ENCODE results near the gene FZR1.

FZR1 gene

DNA sequence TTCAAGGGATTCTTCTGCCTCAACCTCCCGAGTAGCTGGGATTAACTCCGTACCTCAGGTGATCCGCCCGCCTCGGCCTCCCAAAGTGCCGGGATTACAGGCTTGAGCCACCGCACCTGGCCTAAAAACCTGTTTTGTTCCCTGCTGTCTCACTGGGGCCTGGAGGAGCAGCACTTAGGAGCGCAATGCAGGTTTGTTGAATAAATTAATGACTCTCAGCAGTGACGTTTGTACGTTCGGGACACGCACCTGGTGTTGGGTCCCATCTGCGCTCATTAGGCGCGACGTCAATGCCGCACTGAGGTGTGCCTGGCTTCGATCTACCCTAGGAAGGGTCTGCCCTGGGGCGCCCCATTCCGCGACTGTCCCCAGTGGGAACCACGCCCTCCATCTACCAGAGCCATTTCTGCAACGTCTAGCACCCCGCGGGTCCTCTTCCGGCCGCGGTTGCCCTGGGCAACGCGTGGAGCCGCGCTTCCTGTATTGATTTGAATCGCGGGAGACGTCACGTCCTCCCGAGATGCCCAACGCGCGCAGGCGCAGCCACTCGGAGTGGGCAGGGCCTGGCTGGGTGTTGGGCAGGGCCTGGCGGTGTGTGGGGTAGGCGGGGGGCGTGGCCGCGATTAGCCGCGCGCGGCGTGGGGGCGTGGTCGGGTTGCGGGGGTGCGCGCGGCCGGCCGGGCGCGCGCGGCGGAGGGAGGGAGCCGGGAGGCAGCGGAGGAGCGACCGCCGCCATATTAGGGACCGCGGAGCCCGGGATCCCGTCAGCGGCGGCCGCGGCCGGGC, at the start of gene FZR1:
Gene FZR1, plus strand, starts transcription at position 714 of the 786 bp plus-strand sequence. CDS start 16,679 bp downstream, outside the sequence.
- DNase-seq = peak; percentile 99

DNA sequence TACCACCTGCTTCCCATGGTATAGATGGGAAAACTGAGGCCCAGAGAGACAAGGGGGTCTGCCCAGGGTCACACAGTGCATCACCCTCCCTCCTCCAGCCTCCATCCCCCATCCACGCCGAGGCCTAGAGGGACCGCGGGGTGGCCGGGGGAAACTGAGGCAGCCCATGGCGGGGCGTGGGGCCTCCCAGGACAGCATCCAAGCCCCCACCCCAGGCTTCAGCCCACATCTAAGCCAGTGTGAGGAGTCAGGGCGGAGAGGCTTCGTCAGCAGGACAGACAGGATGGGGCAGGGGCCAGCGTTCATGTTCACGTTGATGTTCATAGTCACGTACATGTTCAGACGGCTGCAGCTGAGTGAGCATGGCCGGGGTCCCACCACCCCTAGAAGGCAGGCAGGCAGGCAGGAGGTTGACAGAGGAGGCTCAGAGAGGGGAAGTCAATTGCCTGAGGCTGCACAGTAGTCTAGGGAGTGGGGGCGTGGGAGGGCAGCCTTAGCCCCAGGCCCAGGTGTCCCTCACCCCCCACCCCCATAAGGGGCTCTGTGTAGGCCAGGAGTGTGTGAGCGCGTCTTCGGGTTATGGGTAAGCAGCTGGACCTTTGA, 49.1 kb upstream of the FZR1 start:
- no peak for DNase-seq

DNA sequence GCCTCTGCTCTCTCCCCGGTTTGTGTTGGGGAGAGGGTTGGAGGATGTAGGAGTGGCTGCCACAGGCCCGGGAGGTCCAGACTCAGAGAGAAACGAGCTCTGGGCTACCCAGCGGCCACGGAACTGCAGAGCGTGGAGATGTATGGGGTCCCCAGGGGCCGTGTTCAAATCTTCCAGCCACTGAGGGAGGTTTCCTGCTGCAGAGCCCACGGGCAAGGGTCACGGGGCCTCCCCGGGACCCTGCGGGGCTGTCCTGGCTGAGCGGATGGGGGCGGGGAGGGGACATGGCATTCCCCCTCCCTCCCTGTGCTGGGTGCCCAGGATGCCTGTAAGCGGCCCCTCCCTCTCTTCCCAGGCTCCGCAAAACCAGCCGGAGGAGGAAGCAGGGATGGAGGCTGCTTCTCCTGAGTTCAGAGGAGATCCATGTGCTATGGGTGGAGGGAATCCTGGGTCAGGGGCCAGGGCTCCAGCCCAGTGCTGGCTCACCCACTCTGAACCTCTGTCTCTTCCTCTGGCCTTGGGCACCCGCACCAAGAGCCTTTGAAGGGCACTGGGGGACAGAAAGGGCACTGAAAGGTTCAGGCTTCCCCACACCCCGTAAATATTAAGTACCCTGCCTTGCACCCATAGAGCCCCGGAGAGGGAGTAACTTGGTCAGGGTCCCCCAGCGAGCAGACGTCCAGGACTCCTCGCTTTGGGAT, 48.4 kb upstream of the FZR1 start:
- DNase-seq = no peak

DNA sequence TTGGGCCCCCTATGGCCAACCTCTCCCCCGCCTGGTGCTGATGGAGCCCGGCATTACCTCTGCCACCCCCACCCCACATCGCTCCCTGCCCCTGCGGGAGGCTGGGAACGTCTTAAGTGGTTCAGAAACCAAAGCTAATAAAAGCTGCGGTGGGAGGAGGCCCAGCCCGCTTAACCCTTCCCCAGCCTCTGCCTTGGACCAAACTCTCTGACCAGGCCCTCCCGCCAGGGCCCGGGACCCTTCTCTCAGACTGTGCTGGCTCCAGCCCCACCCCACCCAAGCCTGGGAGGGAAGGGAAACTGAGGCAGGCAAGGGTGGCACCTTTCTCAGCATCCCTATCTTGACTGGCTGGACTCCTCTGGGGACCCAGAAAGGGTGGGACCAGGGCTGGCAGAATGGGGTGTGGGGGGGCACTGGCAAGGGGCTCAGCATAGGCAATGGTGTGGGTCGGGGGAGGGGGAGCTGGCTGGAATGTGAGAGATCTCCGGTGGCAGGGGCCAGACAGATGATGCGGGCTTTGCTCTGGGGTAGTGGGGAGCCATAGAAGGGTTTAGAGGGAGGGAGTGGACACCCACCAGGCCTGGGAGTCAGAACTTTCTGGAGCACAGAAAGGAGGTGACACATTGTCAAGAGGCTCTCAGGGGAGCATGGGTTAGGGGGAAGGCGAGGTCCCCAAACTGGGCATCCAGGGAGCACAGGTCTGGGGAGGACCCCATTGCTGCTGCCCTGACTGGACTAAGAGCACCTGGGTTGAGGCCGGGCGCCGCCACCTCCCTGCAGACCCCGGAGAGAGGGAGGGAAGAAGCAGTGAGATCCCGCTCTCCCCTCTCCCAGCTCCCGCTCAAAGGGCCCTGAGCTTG, 47.7 kb upstream of the FZR1 start:
- no peak for DNase-seq

DNA sequence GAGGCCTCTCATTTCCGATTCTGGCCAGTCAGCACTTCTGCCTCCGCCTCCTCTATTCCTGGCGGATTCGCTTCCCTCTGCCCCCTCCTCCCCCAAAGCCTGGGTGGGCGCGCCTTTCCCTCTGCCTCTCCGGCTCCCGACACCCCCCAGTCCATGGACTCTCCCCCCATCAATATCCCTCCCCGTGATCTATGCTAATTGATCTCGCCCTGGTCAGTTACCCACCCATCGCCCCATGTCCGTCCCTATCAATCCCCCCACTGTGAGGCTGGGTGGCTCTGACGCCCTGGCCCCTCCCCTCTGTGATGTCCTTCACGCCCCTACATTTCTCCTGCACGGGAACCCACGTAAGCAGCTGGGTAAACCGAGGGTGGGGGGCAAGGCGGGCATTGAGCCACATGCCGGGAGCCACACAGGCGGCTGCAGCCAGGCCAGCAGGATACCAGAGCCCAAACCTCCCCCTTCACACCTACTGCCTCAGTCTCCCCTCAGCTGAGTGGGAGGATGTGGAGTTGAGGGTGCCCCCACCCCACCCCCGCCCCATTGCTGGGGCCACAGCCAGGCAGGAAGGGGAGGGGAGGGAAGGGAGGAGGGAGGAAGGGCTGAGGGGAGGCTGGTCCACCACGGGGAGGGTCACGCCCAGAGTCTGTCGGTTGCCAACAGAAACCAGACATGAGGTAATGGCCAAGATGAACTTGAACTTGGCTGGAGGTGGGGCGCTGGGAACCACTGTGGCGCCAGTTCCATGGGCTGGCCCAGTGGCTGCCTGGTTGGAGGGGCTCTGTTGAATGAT, 46.8 kb upstream of the FZR1 start:
- no peak for DNase-seq

DNA sequence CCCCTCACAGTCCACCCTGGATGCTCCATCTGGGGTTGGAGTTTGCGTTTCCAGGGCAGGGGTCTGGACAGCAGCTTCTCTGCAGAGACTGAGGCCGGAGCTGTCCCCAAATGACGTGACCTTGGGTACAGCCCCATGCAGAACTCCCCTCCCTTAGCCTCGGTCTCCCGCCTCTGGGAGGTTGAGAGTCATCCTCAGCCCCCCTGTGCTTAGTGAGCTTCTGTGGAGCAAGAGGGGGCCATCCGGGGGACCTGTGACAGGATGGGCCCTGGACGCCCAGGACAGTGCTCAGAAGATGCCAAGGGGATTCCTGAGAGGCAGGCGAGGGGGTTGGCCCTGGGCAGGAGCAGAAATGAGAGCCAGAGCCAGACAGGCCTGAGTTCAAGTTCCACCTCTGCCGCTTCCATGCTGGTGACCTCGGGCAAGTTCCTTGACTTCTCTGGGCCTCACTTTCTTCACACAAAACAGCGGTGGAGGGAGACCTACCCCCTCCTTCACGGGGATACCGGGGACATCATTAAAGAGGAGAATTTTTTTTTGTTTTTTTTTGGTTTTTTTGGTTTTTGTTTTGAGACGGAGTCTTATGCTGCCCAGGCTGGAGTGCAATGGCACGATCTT, 46.0 kb upstream of the FZR1 start:
- no peak for DNase-seq

DNA sequence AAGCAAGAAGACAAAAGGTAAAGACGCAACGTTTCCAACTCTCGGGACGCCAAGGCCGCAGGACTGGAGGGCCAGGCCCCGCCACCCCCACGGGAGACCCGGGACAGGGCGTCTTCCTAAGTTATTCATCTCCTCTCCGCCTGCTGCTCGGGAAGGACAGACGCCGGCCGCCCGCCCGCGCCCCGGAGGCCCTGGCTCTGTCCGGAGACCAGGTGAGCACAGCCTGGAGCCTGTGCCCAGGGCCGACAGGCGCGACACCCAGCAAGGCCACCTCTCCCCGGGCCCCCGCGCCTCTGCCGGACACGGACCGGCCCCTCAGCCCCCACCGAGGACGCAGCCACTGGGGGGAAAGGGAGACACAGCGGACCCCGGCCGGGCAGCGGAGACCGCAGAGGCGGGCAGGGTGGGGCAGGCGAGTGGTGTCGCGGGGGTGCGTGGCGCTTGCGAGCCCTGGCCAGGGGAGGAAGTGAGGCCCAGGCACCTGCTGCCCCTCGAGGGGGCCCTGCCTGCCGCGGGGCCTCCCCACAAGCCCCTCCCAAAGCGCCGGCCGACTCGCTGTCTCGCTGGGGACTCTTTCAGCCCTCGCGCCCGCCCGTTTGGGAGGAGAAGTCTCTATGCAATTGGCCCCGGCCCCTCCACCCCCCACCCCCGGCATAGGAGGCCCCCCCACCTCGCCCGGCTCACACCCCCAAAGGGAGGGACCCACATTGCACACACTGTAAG, 43.0 kb upstream of the FZR1 start:
- no peak for DNase-seq

DNA sequence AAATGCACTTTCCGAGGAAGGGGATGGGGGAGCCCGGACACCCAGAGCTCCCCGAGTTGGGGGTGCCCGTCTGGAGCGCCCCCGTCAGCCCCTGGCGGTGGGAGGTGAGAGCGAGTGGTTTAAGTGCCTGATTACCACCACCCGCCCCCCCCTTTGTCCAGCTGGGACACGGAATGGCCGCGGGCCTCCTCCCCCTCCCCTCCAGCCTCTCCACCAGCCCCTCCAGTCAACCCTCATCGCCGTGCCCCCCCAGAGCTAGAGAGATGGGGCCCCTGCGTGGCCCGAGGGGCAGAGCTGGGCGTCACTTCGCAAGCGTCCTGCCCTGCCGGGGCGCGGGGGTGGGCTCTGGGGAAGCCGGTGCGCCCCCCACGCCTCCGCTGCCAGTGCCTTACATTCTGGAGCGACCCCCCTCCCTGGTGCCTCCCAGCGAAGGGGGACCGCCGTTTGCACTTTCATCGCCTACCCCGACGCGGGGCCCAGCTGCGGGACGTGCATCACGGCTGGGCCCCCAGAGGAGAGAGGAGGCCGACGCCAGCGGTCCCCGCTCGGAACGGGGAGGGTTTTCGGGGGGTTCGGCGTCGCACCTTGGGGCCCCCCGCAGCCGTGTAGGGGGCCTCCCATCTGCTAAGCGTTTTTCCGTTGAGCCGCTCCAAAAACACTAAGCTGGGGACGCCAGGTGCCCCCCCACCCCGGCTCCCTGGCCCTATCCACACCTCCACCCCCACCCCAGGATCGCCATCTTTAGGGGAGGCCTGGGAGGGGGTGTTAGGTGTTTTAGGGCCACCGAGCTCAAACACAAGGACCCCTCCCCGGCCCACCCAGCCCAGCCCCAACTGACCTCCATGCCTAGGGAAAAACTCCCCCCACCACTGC, 42.2 kb upstream of the FZR1 start:
- DNase-seq = no peak

DNA sequence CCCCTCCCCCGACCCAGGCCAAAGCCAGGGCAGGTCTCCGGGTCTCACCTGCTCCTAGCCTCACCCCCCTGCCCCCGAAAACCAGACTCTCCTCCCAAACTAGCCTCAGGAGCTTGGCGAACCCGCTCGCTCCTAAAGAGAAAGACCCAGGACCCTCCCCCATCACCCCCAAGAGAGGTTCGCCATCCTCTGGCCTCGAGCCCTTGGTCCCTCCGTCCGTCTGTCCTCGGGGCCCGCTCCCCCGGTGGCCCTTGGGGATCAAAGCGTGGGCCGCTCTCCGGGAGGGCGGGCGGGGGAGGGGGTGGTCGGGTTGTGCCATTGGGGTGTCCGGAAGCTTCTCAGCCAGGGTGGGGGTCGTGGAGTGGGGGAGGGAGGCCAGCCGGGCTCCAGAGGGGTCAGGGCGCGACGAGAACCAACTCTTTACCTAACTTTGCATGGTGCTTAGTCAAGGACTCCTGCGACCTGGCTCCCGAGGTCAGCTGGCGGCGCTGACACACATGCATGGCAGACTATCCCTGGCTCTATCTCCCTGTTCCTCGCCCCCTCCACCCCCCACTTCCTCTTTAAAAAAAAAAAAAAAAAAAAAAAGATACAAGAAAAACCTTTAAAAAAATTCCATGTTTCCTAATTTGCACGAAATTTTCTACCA, 41.4 kb upstream of the FZR1 start:
- no peak for DNase-seq

DNA sequence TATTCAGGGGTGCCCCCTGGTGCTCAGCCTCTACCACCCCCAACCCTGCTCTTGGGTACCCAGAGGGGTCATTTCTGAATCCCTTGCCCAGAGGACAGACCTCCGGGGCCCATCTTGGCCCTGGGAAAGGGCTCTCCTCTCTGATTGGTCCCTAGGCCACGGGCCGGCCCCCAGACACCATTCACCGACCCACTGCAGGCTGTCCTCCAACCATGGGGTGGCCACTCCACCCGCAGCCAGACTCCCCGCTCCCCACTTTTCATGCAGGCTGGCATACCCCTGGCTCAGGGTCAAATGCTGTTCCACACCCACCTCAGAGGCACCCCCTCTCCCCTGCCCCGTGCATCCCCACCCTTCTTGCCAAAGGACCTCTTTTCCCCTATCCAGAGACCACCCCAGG, 40.6 kb upstream of the FZR1 start:
- DNase-seq = no peak

DNA sequence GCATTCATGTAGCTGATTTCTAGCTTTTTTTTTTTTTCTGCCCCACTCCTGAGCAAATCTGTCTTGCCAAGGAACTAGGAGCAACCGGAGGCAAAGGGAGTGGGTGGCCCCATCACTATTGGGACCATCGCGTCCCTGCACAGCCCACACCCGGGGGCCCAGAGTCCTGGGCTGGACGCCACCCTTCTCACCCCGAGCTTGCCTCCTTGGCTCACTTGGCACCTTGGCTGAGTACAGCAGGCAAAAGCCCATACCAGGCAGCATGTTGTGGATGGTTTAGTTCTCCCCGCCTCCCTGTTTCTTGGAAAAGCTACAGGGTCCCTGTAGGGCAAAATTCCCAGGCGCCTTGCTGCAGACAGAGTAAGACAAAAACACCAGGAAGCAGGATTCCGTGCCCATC, 39.5 kb upstream of the FZR1 start:
- DNase-seq = no peak

DNA sequence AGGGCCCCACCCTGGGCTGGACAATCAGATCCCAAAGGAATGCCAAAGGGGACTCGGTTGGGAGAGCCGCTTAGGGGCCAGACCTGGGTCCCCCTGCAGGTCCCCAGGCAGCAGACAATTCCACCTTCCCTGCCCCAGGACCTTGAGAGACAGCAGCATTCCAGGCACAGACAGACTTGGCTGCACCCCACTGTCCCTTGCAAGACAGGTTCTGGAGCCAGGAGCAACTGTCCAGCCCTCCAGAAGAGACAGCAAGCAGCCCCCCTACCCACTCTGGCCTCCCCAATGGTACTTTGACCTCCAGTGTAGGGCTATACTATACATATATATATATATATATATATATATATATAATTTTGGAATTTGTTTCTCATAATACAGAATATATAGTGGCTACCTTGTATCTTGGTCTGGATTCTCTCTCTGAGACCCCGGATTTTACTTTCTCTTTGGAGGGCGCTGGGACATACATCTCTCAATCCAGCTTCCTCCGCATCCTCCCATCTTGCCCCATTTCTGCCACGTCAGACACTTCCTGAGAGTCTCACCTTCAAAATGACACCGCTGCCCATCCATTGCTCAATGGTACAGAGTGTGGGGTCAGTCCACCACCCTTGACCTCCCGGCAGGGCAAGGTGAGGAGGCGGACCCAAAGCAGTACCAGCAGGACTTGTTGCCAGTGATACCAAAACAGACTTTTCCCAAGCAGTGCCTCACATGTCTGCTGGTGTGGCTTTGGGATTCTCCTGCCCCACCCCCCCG, 38.5 kb upstream of the FZR1 start:
- no peak for DNase-seq

DNA sequence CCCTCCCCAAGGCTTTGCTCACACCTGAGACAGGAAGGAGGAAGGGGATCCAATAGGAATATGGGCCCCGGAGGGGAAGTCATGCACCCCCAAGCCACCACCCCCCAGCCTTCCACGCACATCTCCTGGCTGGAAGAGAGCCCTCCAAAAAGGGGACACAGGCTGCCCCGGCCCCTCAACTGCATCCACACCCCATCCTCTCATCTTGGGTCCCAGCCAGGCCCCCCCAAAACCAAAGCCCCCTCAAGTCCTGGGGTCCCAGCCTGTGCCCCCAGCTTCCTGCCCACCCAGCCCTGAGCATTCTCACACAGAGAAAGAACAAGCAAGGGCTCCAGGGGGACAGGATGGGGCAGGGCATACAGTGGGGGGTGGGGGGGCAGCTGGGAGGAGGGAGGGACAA, 37.9 kb upstream of the FZR1 start:
- no peak for DNase-seq

DNA sequence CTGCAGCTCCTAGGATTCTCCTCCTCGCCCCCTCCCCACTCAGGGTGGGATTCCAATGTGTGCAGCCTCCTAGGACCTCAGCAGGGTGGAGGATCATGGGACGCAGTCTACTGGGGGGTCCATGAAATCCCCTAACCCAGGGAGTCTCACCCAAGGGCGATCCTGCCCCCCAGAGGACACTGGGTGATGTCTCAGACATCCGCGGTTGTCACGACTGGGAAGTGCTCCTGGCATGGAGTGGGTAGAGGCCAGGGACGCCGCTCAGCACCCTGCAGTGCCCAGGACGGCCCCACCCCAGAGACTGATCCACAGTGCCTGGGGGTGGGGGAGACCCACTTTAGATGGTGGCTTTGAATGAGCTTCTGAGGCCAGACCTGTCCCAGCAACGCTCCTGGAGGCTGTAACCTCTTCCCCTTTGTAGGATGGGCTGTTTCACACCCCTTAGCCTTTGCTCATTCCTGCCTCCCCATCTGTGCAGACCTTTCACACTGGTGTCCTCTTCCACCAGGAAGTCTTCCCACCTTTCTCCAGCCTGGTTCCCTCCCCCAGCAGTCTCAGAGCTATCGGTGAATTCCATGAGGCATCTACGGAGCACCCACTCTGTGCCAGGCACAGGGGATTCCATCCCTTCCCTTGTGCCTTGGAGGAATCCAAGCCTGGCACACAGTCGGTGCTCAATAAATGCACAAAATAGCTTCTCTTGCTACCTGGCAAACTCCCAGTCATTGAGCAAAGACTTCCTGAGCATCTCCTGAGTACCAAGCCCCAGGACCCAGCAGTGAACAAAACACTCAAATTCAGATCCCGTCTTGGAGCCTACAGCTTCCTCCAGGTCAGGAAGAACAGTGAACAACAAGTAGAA, 36.2 kb upstream of the FZR1 start:
- DNase-seq = no peak

DNA sequence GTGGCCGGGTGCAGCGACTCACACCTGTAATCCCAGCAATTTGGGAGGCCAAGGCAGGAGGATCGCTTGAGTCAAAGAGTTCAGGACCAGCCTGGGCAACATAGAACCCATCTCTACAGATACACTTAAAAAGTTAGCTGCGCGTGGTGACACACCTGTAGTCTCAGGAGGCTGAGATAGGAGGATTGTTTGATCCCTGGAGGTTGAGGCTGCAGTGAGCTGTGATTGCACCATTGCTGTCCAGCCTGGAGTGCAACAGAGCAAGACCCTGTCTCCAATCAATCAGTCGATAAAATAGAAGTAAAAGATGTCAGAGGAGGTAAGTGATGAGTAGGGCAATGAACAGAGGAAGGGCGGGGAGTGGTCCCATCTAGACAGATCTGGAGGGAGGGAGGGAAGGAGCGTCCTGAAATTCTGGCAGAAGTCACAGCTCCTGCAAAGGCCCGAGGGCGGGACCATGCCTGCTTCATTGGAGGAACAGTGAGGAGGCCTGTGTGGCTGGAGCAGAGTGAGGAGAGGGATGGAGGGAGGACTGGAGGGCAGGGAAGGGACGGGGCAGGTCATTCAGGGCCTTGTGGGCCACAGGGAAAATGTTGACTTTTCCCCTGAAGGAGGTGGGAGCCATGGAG, 35.5 kb upstream of the FZR1 start:
- no peak for DNase-seq

DNA sequence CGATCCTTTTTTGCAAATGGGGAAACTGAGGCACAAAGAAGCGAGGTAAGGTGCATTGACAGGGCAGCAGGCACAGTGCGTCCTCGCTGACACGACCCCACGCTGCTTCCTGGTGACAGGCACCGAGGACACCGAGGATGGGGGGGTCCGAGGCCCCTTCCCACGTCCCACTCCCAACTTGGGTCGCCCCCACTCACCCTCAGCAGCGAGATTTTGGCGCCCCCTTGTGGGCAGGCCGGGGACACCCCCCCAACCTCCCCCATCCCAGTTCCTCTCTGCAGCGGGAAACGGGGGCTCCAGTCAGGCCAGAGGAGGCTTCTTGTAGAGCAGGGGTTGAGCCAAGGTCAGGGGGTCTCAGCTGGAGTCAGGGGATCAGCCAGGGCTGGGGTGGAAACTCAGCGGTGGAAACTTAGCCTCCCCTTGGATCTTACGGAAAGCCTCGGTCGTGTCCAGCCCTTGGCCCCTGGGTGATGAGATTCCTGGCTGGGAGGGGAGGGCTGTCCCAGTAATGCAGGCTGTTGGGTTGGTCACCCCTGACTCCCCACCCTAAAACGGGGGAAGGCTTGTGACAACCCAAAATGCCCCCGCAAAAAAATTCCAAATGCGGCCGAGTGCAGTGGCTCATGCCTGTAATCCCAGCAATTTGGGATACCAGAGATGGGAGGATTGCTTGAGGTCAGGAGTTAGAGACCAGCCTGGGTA, 34.0 kb upstream of the FZR1 start:
- DNase-seq = peak; percentile 42

DNA sequence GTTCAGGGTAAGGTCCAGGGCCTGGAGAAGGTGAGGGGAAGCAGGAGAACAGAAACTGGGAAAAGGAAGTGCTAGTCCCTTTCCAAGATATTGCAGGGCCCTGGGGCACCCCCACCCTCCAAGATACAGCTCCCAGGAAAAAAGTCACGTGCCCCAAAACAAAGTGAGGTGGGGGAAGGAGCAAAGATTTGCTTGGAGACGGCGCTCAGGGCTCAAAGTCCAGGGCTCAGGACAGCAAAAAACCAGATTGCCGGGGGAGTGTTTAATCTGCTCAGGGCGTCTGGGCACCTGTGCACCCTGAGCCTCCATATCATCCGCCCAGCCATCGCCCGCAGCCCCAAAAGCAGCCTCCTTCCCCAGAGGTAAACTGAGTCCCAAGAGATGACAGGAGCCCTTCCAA, 32.1 kb upstream of the FZR1 start:
- DNase-seq = no peak
